IMR-90 (cell line): ENCODE data around the gene ZNF771. TPM values are rescaled to one million over a fixed set of nuclear protein-coding genes. Genes with fewer than 3 reads are reported as not detected.
A peak's percentile ranks its signal among the peaks of the same experiment; 100 is the strongest.

Source experiments
- ATAC-seq: fragments of 200-7000 bp; cut with Tn5 transposase; 2 replicates; pipeline ENCODE4 v1.9.1; 2020; ENCODE audit warnings: low read depth, mild to moderate bottlenecking, moderate library complexity
- BruUV-seq: library from RNA; stranded (reverse); fragments of 400-500 nt; replicated peaks from 2 replicates; lab custom pipeline; 2021; lab: Mats Ljungman, UMichigan
- CTCF ChIA-PET: fragments of 300-600 bp; formaldehyde crosslinking; extraction: SDS; loops from one replicate; lab custom pipeline; 2021; ENCODE audit warnings: antibody characterized with exemption; lab: Yijun Ruan, JAX
- POLR2A ChIA-PET: fragments of 300-600 bp; sonication (Branson Sonifier 250); formaldehyde crosslinking; loops from one replicate; lab custom pipeline; 2022; ENCODE audit warnings: antibody characterized with exemption; ENCODE audit not compliant: unreplicated experiment; lab: Charles Lee
- DNase-seq: peaks from one replicate; pipeline ENCODE4 v3.0.0; 2013
- H2AFZ ChIP-seq: replicated peaks from 2 replicates; pipeline ENCODE3; 2013; ENCODE audit warnings: low read length, mild to moderate bottlenecking; ENCODE audit not compliant: poor library complexity
- H2AK5ac ChIP-seq: 2 replicates; pipeline ENCODE4 v1.6.1; 2013; ENCODE audit warnings: low read depth, low read length, inconsistent platforms
- H2AK9ac ChIP-seq: replicated peaks from 2 replicates; pipeline ENCODE3; 2013; ENCODE audit warnings: mild to moderate bottlenecking, low read depth, low read length, moderate library complexity; ENCODE audit not compliant: poor library complexity
- H2BK120ac ChIP-seq: 2 replicates; pipeline ENCODE4 v1.6.1; 2013; ENCODE audit warnings: low read depth, low read length, inconsistent platforms
- H2BK15ac ChIP-seq: 3 replicates; pipeline ENCODE4 v1.6.1; 2013; ENCODE audit warnings: low read depth, low read length, inconsistent platforms
- H2BK20ac ChIP-seq: 2 replicates; pipeline ENCODE4 v1.6.1; 2013; ENCODE audit warnings: low read depth, mild to moderate bottlenecking, inconsistent platforms, low read length, moderate library complexity
- H2BK5ac ChIP-seq: 2 replicates; pipeline ENCODE4 v1.6.1; 2013; ENCODE audit warnings: mild to moderate bottlenecking, low read depth, low read length, inconsistent platforms; ENCODE audit not compliant: poor library complexity, severe bottlenecking
- H3K14ac ChIP-seq: replicated peaks from 2 replicates; pipeline ENCODE4 v1.6.1; 2013; ENCODE audit warnings: low read depth, low read length, inconsistent platforms
- H3K18ac ChIP-seq: 2 replicates; pipeline ENCODE4 v1.6.1; 2013; ENCODE audit warnings: low read depth, low read length, control low read depth
- H3K23ac ChIP-seq: 2 replicates; pipeline ENCODE4 v1.6.1; 2013; ENCODE audit warnings: low read depth, low read length, inconsistent platforms
- H3K27ac ChIP-seq: 2 replicates; pipeline ENCODE4 v1.5.1; 2013; ENCODE audit warnings: mild to moderate bottlenecking, control low read depth, low read length; ENCODE audit not compliant: insufficient read depth
- H3K27me3 ChIP-seq: 2 replicates; pipeline ENCODE4 v1.6.1; 2013; ENCODE audit warnings: low read length; ENCODE audit not compliant: control insufficient read depth, insufficient read depth
- H3K36me3 ChIP-seq: 2 replicates; pipeline ENCODE4 v1.6.1; 2013; ENCODE audit warnings: low read length, mixed read lengths; ENCODE audit not compliant: control insufficient read depth, insufficient read depth
- H3K4ac ChIP-seq: 2 replicates; pipeline ENCODE4 v1.6.1; 2013; ENCODE audit warnings: low read depth, low read length, inconsistent platforms
- H3K4me1 ChIP-seq: 2 replicates; pipeline ENCODE4 v1.6.1; 2013; ENCODE audit warnings: low read length, mixed read lengths; ENCODE audit not compliant: control insufficient read depth, insufficient read depth
- H3K4me2 ChIP-seq: 2 replicates; pipeline ENCODE4 v1.6.1; 2013; ENCODE audit warnings: low read depth, mild to moderate bottlenecking, control low read depth, low read length, moderate library complexity
- H3K4me3 ChIP-seq: 2 replicates; pipeline ENCODE4 v1.5.1; 2013; ENCODE audit warnings: low read depth, mild to moderate bottlenecking, control low read depth, low read length, moderate library complexity; ENCODE audit not compliant: insufficient read depth
- H3K56ac ChIP-seq: 2 replicates; pipeline ENCODE4 v1.6.1; 2013; ENCODE audit warnings: low read length, inconsistent platforms; ENCODE audit not compliant: insufficient read depth; ENCODE audit errors: extremely low read depth
- H3K79me1 ChIP-seq, 2 experiments: 2 replicates each; pipeline ENCODE4 v1.6.1; 2013; ENCODE audit warnings: low read length in 2 of 2, inconsistent platforms in 1 of 2, low read depth in 1 of 2
- H3K9ac ChIP-seq: 2 replicates; pipeline ENCODE4 v1.6.1; 2013; ENCODE audit warnings: low read depth, low read length, control low read depth
- H3K9me1 ChIP-seq: 2 replicates; pipeline ENCODE4 v1.6.1; 2013; ENCODE audit warnings: low read length, inconsistent platforms; ENCODE audit not compliant: insufficient read depth
- H3K9me3 ChIP-seq: 2 replicates; pipeline ENCODE4 v1.6.1; 2013; ENCODE audit warnings: low read length; ENCODE audit not compliant: control insufficient read depth, insufficient read depth
- H4K20me1 ChIP-seq: 2 replicates; pipeline ENCODE4 v1.6.1; 2013; ENCODE audit warnings: low read length, inconsistent platforms; ENCODE audit not compliant: insufficient read depth
- H4K5ac ChIP-seq: 2 replicates; pipeline ENCODE4 v1.6.1; 2013; ENCODE audit warnings: mild to moderate bottlenecking, low read depth, low read length, control low read depth
- H4K8ac ChIP-seq, 2 experiments: 2 replicates each; pipeline ENCODE4 v1.6.1; 2013; ENCODE audit warnings: low read depth in 2 of 2, low read length in 2 of 2, control low read depth in 1 of 2, inconsistent platforms in 1 of 2
- H4K91ac ChIP-seq: 2 replicates; pipeline ENCODE4 v1.6.1; 2013; ENCODE audit warnings: low read depth, low read length, inconsistent platforms; ENCODE audit not compliant: insufficient read depth
- CEBPB ChIP-seq: IDR thresholded peaks from 2 replicates; pipeline ENCODE4 v1.6.1; 2012; ENCODE audit warnings: low read depth, low read length, improper control_type of control experiment
- CHD1 ChIP-seq: IDR thresholded peaks from 2 replicates; pipeline ENCODE4 v1.6.1; 2012; ENCODE audit warnings: low read depth, low read length, improper control_type of control experiment
- CTCF ChIP-seq: conservative IDR thresholded peaks from 2 replicates; pipeline ENCODE4 v1.5.1; 2012; ENCODE audit warnings: mild to moderate bottlenecking, low read depth, low read length, improper control_type of control experiment
- ELK1 ChIP-seq: fragments of 150-350 bp; IDR thresholded peaks from 2 replicates; pipeline ENCODE4 v1.6.1; 2016; ENCODE audit warnings: low read depth, mild to moderate bottlenecking, low read length, moderate library complexity, borderline replicate concordance
- MAZ ChIP-seq: IDR thresholded peaks from 2 replicates; pipeline ENCODE4 v1.6.1; 2012; ENCODE audit warnings: low read depth, mild to moderate bottlenecking, low read length, improper control_type of control experiment, moderate library complexity, borderline replicate concordance
- MXI1 ChIP-seq: IDR thresholded peaks from 2 replicates; pipeline ENCODE4 v1.6.1; 2012; ENCODE audit warnings: low read depth, mild to moderate bottlenecking, low read length, moderate library complexity, borderline replicate concordance
- NFE2L2 ChIP-seq: fragments of 150-350 bp; IDR thresholded peaks from 2 replicates; pipeline ENCODE4 v1.6.1; 2016; ENCODE audit warnings: low read depth, mild to moderate bottlenecking, low read length
- POLR2A ChIP-seq: IDR thresholded peaks from 2 replicates; pipeline ENCODE4 v1.6.1; 2012; ENCODE audit warnings: mild to moderate bottlenecking, low read depth, low read length
- RAD21 ChIP-seq: IDR thresholded peaks from 2 replicates; pipeline ENCODE4 v1.6.1; 2012; ENCODE audit warnings: low read length, improper control_type of control experiment
- SMC3 ChIP-seq: fragments of 150-350 bp; IDR thresholded peaks from 2 replicates; pipeline ENCODE4 v1.6.1; 2016; ENCODE audit warnings: low read depth, mild to moderate bottlenecking, antibody characterized with exemption, low read length, moderate library complexity
- WGBS, 2 experiments: methylation state at CpG; one replicate each; pipeline versions ENCODE4 v1.1.5 to v1.1.7; 2013; ENCODE audit warnings: missing lambda C conversion rate in 2 of 2; ENCODE audit not compliant: insufficient read length in 1 of 2; ENCODE audit errors: extremely low coverage in 2 of 2; 5-methylcytosine and 5-hydroxymethylcytosine counted together
- dilution Hi-C: fragments of 300-500 bp; cut with HindIII; formaldehyde crosslinking; loops from one replicate; pipeline ENCODE4 v1.14.3; 2018; ENCODE audit warnings: low sequenced_read_pairs; ENCODE audit not compliant: unreplicated experiment
- in situ Hi-C: fragments of 300-500 bp; cut with MboI; formaldehyde crosslinking; loops from 3 replicates; pipeline ENCODE4 v1.14.3; 2019; ENCODE audit warnings: low sequenced_read_pairs, inconsistent platforms, mixed read lengths
- intact Hi-C: fragments of 100-400 bp; cut with micrococcal nuclease; formaldehyde crosslinking; loops from 2 replicates; pipeline ENCODE4 v1.10.0; 2022
- polyA plus RNA-seq, 3 experiments: library from polyadenylated mRNA; depleted of rRNA; stranded (reverse); fragments of >200 nt; gene quantifications; 2 replicates each; pipeline ENCODE4 v1.2.3, GENCODE V29; 2012; ENCODE audit warnings: low replicate concordance in 1 of 3
- total RNA-seq: library from RNA; depleted of rRNA; stranded (reverse); fragments of >200 nt; gene quantifications from 2 replicates; pipeline ENCODE4 v1.2.3, GENCODE V29; 2012
- TF ChIP-seq, protein P1 (sequence below): fragments of 150-350 bp; IDR thresholded peaks from 2 replicates; pipeline ENCODE4 v1.6.1; 2017; ENCODE audit warnings: mild to moderate bottlenecking, antibody characterized with exemption, low read length, low read depth

ZNF771 gene
- total and polyA plus RNA-seq, 2 of the 4 experiments (the other 2 are of a cell fraction), result 5.2 to 10.9 TPM

DNA sequence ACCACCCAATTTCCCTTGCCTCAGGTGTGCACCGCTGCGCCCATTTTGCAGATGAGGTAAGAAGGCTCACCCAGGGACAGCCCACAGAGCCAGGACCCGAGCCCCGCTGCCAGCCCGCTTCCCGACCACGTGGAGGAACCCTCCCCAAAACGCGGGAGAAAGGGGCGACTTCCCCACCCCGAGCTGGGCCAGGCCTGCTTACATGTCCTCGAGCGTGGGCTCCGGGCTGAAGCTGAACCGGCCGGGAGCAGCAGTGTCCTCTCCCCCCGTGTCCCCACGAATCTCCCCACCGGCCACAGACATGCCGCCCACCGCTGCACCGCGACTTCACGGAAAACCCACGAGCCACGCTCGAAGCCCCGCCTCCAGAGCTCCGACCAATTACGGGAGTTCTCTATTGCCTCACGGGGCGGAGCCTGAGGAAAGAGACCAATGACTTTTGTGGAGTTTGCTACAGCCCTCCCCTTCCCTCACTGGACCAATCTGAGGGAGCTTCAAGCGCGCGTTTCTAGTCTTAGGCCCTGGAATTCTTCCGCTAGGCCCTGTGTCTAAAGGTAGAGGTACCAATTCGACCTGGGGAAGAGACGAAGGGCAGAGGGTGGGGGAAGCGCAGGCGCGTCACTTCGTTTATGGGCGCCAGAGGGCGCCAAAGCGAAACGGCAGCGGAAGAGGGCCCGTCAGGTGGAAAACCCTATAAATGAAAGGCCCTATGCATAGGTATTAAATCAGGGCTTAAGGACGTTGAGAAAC lies 22.4 kb downstream of the ZNF771 start, which contains the start of gene DCTPP1:
Gene DCTPP1 (minus strand): TSS at position 353 of the 750 bp plus-strand sequence. CDS start 50 bp downstream, at position 303.
- peak within 1 kb of the TSS; percentile 71 for H4K5ac ChIP-seq
- H3K9me1 ChIP-seq, result peaks cover 6% of the 10 kb centered on the region
- no TSS peak for BruUV-seq
- 0% methylated on average over 13 of the region's 49 CpGs; no CpG with 5 or more reads in 1 of the 2 experiments for WGBS, 2 experiments
- H2BK5ac ChIP-seq, result no peak within 1 kb of the TSS
- intact Hi-C loops (loop anchor here (1.0 kb wide), 1 partner anchor 198 kb away; no protein-coding TSS in a partner anchor), in situ Hi-C loops (no loop called here), dilution Hi-C loops (no loop called here)
- ATAC-seq, result peak; percentile 100
- H2AK9ac ChIP-seq, result peak within 1 kb of the TSS; percentile 94
- H2AK5ac ChIP-seq, result peak within 1 kb of the TSS; percentile 40
- peak; percentile 98 for DNase-seq
- no peaks in the 10 kb centered on the region for H3K9me3 ChIP-seq
- peak within 1 kb of the TSS; percentile 64 for H3K4me3 ChIP-seq
- peak within 1 kb of the TSS; percentile 69 for H3K4ac ChIP-seq
- H3K23ac ChIP-seq, result peak within 1 kb of the TSS; percentile 77
- no peak within 1 kb of the TSS for H2BK20ac ChIP-seq
- no peaks in the 10 kb centered on the region; the same call in 1 of the 2 replicates for H4K20me1 ChIP-seq
- H2BK15ac ChIP-seq, result no peak within 1 kb of the TSS
- no peak within 1 kb of the TSS for H2BK120ac ChIP-seq
- H3K27ac ChIP-seq, result no peak within 1 kb of the TSS; the same call in 1 of the 2 replicates
- H3K56ac ChIP-seq, result peak within 1 kb of the TSS; percentile 34; the same call in 1 of the 2 replicates
- H3K18ac ChIP-seq, result no peak within 1 kb of the TSS
- CTCF ChIA-PET, result interaction anchor here (0.6 to 1.5 kb wide), 10 partner anchors 9 to 511 kb away, joined by 3 to 6 read pairs (median 3); no protein-coding TSS in a partner anchor
- POLR2A ChIA-PET, result no interaction called here
- H3K9ac ChIP-seq, result peak within 1 kb of the TSS; percentile 23
- H3K14ac ChIP-seq, result peak within 1 kb of the TSS; percentile 72
- peak within 1 kb of the TSS; percentile 33 for H4K91ac ChIP-seq
- H3K27me3 ChIP-seq, result peaks cover 5% of the 10 kb centered on the region
- peak within 1 kb of the TSS; percentile 100 for H2AFZ ChIP-seq
- peaks cover 6% of the 10 kb centered on the region for H3K36me3 ChIP-seq
- peaks cover 3% of the 10 kb centered on the region; the same call in 1 of the 2 replicates for H3K4me1 ChIP-seq
- peak within 1 kb of the TSS; percentile 81 to 93 for H4K8ac ChIP-seq
- peaks cover 15 to 19% of the 10 kb centered on the region in 2 experiments for H3K79me1 ChIP-seq
- H3K4me2 ChIP-seq, result peak within 1 kb of the TSS; percentile 82
- TF ChIP-seq MAZ, result 0 out of 2 replicates have a peak, but pooled peaks have one; percentile 24
- TF ChIP-seq CTCF, result peak; percentile 79
- no peak for TF ChIP-seq CHD1
- peak; percentile 89 for TF ChIP-seq CEBPB
- peak; percentile 86 for TF ChIP-seq MXI1
- no peak for TF ChIP-seq NFE2L2
- peak; percentile 78 for TF ChIP-seq SMC3
- no peak for TF ChIP-seq POLR2A
- TF ChIP-seq, protein P1, sequence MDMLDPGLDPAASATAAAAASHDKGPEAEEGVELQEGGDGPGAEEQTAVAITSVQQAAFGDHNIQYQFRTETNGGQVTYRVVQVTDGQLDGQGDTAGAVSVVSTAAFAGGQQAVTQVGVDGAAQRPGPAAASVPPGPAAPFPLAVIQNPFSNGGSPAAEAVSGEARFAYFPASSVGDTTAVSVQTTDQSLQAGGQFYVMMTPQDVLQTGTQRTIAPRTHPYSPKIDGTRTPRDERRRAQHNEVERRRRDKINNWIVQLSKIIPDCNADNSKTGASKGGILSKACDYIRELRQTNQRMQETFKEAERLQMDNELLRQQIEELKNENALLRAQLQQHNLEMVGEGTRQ, result peak; percentile 37
- TF ChIP-seq RAD21, result peak; percentile 68
- TF ChIP-seq ELK1, result no peak
